Raji (cell line): ENCODE measurements around the gene LOC128125822.

Experiments
- POLR2A ChIP-seq: IDR thresholded peaks from 2 replicates; pipeline ENCODE4 v1.6.1; 2011; ENCODE audit warnings: low read depth, low read length, control low read depth; ENCODE audit not compliant: insufficient read depth

The LOC128125822 gene

DNA sequence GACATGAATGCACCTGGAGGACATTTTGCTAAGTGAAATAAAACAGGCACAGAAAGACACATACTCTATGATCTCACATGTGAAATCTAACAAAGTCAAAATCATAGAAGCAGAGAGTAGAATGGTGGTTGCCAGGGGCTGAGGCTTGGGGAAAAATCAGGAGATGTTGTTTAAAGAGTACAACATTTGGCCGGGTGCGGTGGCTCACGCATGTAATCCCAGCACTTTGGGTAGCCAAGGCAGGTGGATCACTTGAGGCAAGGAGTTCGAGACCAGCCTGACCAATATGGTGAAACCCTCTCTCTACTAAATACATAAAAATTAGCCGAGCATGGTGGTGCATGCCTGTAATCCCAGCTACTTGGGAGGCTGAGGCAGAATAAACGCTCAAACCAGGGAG lies 26.0 kb upstream of the LOC128125822 start:
- no peak for TF ChIP-seq POLR2A

DNA sequence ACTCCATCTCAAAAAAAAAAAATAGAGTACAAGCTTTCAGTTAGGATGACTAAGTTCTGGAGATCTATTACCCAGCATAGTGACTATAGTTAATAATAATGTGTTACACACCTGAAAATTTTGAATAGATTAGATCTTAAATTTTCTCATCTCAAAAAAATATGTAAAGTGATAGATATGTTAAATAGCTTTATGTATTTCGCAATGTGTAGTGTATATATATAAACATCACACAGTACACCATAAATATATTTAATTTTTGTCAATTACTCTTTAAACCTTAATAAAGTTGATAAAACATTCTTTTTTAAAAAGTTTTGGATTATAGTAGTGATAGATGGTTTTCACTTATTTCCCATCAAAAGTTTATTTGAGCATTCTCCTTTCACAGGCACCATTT lies 25.6 kb upstream of the LOC128125822 start:
- TF ChIP-seq POLR2A: no peak

DNA sequence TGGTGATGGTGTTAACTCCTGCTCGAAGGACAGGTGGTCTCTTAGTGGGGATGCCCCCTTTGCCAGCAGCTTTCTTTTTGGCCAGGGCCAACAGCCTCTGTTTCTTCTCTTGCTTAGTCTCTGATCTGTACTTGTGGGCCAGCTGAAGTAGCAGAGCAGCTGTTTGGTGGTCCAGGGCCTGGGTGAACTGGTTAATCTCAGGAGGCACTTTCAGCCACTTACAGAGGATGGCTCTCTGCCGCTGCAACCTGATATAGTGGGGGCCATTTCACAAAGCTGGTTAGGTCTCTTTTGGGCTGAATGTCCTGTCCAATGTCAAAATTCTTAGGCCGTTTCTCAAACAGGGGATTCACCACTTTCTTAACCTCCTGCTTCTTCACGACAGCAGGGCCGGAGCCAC lies 23.2 kb upstream of the LOC128125822 start:
- no peak for TF ChIP-seq POLR2A

DNA sequence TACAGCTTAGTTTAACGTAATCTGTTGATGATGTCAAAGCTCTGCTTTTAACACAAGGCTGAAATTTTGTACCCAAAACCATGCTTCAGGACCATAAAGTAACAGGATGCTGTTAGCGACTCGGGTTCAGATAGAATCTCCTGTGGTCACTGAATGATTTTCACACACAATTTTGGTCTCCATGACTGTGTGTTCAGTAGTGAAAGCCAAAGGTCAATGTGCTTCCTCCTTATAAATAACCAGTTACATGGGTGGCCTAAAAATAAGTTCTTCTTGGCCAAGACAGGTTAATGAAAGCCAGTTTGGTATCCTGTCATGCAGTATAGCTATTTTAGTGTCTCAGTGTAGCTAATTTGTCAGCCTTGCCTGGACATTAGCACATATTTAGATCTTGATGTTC lies 19.1 kb upstream of the LOC128125822 start:
- TF ChIP-seq POLR2A: no peak

DNA sequence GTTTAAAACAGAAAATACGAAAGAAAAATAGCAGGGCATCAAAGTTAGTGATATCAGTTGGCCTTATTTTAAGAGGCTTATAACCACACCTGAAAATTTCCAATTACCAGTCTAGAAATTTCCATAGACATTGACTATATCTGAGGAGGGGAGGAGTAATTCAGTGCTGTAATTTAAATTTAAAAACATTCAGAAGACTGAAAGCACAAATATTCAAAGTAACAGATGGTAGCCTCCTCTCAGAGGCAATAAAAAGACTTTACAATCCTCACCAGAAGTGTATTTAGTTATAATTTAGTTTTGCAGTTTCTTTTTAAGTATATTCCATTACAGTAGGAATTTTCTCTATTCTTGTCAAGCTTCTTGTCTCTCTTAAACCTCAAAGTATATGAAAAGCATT lies 18.4 kb upstream of the LOC128125822 start:
- no peak for TF ChIP-seq POLR2A

DNA sequence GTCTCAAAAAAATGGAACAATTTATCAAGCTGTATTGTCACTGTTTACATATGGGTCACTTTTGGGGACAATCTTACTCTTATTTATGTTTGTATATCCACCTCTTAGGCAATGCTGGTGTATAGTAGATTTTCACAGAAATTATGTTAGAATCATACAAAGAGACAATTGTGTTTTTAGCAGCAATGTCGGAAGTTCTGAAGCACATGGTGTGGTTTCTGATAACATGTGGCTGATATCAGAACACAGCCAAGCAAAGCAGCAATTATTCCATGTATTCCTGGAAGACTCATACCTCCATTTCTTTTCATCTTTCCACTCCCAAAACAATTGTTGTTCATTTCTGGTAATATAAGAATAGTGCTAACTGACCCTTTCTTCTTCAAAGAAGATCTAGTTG lies 17.5 kb upstream of the LOC128125822 start:
- TF ChIP-seq POLR2A: no peak

DNA sequence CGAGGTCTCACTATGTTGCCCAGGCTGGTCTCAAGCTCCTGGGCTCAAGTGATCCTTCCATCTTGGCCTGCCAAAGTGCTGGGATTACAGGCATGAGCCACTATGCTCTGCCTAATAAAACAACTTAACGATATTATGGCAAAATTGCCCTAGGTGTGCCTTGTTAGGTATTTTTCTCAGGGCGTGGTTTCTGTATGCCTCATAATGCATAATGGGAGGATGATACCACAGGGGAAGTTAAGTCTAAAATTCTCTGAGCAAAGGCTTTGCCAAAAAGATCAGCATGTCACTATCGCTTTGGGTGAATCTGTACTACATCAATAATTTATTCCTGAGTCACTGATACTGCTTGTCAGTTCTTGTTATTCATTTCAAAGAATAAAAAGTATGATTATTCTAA lies 15.9 kb upstream of the LOC128125822 start:
- TF ChIP-seq POLR2A: no peak

DNA sequence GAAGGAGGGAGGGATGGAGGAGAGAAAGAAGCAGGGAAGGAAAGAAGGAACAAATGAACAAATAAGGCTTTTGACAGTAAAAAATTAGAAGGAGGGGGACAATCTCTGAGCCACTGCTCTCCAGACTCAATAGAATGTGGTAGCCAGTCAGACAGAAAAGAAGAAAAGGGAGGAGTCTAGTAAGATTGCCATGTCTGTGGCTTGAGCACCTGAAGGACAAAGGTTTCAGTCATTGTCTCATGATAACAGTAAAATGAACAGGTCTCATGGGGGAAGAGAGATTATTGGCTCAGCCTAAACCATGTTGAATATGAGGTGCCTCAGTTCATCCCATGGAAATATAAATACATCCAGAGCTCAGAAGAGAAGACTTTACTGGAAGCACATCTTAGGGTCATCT lies 14.0 kb upstream of the LOC128125822 start:
- TF ChIP-seq POLR2A: no peak

DNA sequence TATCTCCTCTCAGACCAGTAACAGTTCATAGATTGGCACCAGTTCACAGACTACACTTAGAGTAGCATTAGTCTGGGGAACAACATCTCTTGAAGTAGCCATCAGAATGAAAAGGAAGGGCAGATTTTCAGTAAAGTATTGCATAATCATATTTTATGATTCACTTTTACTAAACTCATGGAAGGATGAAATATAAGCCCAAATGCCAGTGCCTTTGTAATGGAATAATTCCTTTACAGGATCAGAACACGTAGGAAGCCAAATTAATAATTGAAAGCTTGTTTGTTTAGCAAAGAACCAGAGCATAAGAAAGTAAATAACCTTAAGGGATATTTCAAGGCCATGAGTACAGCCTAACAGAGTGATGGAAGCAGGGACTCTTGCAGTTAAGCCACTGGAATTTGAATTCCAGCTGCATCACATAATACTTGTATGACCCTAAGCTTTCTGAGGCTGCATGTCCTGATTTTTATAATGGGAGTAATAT lies 11.4 kb upstream of the LOC128125822 start:
- no peak for TF ChIP-seq POLR2A

DNA sequence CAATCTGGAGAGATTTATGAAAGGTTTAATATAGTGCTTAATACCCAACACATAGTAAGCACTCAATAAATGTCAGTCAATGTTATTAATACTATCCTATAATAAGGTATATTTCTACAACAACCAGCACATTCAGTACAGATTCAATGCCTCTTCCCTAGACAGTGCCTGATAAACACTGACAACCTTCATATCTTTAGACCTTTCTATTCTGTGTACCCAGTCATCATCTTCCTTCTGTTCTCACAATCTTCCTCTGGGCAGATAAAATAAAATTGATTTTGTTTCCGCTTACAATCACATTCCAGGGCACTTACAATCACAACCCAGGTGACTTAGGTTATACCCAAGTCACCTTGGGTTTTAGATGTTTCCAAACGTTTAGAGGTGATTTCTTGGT lies 11.0 kb upstream of the LOC128125822 start:
- no peak for TF ChIP-seq POLR2A

DNA sequence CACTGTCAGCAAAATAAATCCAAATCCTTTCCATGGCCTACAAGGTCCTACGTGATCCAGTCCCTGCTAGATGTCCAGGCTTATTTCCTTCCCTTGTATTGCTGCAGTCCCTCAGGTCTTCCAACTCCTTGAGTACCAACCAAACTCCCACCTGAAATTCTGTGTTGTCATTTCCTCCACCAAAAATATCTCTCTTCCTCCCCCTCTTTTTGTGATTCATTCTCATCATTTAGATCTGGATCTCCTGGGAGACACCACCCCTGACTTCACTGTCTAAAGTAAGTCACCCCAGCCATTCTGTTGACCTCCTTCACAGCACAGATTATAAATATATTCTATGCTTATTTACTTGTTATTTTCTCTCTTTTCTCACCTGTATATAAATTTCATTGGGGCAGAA lies 9.0 kb upstream of the LOC128125822 start:
- TF ChIP-seq POLR2A: no peak

DNA sequence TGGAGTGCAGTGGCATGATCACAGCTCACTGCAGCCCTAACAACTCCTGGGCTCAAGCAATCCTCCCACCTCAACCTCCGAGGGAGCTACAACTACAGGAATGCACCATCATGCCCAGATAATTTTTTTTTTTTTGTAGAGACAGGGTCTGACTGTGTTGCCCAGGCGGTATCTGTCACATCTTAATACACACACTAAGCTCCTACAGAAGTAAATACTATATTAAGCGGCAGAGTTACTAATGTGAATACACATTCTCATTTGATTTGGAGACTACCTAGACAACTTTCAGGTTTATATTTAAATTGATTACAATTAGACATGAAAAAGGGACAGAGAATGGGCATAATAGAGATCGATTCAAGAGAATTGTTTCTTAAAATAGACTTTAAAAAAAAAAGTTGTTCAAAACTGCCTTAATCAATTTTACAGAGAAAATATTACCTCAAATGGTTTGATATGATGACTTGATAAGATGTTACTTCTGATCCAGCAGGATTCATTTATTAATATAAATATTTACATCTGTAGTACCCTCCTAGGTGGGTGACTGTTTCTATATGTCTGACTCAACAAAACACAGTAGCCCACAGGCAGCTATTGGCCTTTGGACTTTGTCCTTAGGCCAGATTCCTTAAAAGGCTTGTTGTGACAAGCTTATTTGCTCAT lies 7.1 kb upstream of the LOC128125822 start:
- no peak for TF ChIP-seq POLR2A

DNA sequence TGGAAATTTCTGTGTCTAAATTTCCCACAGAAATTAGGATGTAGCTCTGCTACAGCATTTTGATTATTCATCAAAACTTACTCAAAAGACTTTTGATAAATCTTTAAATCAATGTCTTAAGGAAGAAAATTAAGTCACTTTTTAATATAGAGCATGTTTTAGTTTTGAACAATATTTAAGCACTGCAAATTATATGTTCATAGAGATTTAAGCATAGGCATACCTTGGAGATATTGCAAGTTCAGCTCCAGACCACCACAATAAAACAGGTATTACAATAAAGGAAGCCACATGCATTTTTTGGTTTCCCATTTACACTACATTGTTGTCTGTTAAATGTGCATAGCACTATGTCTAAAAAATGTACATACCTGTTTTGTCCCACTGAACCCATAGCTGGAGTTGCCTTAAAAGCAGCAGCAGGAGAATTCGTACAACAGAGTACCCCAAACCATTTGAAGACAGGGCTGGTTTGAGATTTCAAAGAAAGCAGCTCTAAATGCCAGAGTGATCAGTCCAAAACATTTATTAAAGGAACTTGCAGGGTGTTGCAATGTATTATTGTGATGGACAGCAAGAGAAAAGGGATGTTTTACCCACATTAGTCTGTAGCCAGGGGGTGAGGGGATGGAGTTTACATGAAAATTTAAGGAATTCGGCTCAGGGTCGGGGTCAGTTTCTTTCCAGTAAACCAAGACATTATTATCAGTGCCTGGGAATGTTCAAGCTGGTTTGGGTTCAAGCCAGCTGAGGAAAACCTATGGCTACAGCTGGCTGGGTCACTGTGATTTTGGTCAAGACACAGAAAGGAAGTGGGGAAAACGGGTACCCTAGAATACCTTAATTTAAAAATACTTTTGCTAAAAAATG lies 6.3 kb upstream of the LOC128125822 start:
- TF ChIP-seq POLR2A: no peak

DNA sequence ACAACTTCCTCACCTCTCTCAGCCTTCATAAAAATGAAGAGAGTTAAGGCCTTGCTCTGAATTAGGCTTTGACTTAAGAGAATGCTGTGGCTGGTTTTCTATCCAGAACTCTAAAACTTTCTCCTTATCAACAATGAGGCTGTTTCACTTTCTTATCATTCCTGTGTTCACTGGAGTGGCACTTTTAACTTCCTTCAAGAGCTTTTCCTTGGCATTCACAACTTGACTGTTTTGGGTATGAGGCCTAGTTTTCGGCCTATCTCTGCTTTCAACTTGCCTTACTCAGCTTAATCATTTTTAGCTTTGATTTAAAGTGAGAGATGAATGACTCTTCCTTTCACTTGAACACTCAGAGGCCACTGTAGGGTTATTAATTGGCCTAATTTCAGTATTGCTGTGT lies 4.3 kb upstream of the LOC128125822 start:
- TF ChIP-seq POLR2A: no peak

DNA sequence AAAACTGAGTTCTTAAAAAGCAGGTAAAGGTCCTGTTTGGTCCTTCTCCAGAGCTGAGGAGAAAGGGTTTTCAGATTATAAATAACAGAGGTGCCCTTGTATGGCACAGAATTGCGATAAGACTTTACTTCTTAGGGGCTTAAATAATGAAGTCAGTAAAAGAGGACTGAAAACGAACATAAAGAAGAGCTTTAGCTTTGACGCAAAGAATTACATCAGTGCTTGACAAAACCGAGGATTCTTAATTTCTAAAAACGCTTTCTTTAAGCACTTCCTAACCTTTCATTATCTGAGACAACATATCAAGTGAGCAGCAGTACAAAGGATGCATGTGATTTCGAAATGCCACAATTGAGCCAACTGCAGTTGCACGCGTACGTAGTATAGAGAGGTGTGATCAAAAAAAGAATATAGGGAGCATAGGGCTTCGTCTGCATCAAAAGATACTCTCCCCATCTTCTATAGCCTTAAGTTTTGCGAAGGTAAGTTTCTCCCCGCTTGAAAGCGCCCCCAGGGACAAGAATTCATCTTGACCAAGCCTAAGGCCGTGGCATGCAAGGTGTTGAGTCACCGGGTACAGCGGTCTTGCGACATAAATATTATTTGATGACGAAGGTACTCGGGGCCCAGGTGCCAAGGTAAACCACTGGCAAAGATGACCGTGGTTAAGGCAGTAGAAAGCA lies 778 bp upstream of the LOC128125822 start:
- no peak for TF ChIP-seq POLR2A

DNA sequence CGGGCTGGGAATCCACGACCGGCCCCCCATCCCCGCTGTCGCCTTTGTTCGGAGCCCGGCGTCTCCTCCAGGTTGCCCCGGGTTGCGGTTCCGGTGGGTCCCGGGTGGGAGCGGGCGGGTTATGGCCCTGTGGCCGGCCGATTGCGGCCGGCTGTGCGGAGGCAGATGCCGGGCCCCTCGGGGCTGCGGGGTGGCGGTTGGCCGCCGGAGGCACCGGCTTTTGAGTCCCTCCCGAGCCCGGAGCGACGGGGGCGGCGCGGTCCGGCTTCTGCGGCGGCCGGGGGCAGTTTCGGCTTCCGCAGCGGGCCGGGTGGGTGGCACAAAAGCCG lies 431 bp downstream of the LOC128125822 start:
- no peak for TF ChIP-seq POLR2A
